ENCODE data around the gene ARHGAP6.

Gene ARHGAP6

DNA sequence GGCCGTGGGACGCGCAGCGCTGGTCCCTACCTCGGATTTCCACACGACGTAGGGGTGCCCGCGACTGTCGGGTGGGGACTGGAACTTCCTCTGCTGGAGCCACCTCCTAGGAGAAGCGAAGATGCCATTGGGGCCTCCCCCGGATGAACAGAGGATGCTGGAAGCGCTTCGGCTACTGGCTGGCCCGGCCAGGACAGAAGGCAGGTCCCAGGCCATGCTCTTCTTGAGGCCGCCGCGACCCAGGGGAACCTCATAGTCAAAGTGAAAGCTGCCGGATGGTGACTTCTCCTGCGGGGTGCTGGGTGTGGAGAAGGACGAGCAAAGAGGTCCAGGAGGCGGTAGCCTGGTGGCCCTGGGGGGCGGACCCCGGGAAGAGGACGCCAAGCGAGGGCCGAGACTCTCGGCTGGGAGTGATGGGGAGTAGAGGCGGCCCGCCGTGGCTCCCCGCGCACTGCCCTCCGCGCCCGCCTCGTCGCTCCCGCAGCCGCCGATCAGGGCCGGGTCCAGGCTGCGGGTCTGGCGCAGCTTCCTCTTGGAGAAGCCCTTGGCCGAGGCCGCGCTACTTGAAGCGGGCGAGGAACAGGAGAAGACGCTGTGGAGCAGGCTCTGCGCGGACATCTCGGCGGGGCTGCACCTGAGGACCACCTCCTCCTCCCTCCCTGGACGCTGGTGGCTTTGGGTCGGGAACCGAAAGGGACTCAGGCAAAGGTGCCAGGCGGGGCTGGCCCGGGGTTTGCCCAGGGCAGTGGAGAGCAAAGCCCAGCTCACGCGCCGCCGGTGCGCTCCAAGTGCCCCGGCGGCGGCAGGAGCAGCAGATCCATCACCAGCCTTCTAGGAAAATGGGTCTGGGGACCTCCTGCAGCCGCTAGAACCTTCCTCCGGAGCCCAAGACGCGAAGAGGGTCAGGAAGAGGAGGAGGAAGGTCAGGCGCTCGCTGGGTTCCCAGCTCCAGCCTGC is 1.2 kb downstream of the ARHGAP6 start:
- peak; percentile 33 for DNase-seq (ENCODE audit: low spot score)
- TF ChIP-seq, protein P1, sequence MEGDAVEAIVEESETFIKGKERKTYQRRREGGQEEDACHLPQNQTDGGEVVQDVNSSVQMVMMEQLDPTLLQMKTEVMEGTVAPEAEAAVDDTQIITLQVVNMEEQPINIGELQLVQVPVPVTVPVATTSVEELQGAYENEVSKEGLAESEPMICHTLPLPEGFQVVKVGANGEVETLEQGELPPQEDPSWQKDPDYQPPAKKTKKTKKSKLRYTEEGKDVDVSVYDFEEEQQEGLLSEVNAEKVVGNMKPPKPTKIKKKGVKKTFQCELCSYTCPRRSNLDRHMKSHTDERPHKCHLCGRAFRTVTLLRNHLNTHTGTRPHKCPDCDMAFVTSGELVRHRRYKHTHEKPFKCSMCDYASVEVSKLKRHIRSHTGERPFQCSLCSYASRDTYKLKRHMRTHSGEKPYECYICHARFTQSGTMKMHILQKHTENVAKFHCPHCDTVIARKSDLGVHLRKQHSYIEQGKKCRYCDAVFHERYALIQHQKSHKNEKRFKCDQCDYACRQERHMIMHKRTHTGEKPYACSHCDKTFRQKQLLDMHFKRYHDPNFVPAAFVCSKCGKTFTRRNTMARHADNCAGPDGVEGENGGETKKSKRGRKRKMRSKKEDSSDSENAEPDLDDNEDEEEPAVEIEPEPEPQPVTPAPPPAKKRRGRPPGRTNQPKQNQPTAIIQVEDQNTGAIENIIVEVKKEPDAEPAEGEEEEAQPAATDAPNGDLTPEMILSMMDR (IDR thresholded peaks at IDR 0.05; ENCODE audit: poor library complexity, severe bottlenecking), result no peak
- H3K36me3 ChIP-seq (ENCODE audit: low read depth), result no peaks in the 10 kb centered on the region
- peak; percentile 40; the same call in 2 of the 3 replicates for ATAC-seq (ENCODE audit: low read depth)
- no peaks in the 10 kb centered on the region for H3K4me1 ChIP-seq (ENCODE audit: insufficient read depth, poor library complexity, severe bottlenecking)
- H3K27me3 ChIP-seq (ENCODE audit: insufficient read depth, poor library complexity, severe bottlenecking), result peaks cover 38% of the 10 kb centered on the region
- H3K27ac ChIP-seq (ENCODE audit: poor library complexity, severe bottlenecking), result no peak overlapping the region
- H3K4me3 ChIP-seq (ENCODE audit: severe bottlenecking), result peak overlapping the region; percentile 27
- no peaks in the 10 kb centered on the region for H3K9me3 ChIP-seq (ENCODE audit: severe bottlenecking)

DNA sequence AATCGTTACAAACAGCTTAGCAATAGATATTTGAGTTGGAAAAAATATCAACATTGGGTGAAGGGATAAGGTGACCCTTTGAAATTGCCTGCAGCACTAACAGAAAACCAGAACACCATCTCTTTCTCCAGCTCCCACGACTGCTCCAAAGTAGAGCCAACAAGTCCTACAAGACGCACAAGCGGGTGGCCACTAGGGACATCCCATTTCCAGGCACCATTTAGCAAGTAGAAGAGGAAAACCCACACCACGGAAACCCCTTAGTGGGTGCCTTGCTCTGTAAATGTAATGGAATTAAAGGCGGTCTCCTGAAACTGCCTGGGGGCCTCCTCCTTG is 1.9 kb downstream of the ARHGAP6 start:
- Histone ChIP-seq H3K36me3 (ENCODE audit: low read depth) (no peaks in the 10 kb centered on the region), H3K4me3 (ENCODE audit: severe bottlenecking) (no peak overlapping the region), H3K27me3 (ENCODE audit: insufficient read depth, poor library complexity, severe bottlenecking) (peaks cover 38% of the 10 kb centered on the region), H3K27ac (ENCODE audit: poor library complexity, severe bottlenecking) (no peak overlapping the region), H3K4me1 (ENCODE audit: insufficient read depth, poor library complexity, severe bottlenecking) (no peaks in the 10 kb centered on the region), H3K9me3 (ENCODE audit: severe bottlenecking) (no peaks in the 10 kb centered on the region)
- no peak for ATAC-seq (ENCODE audit: low read depth)
- no peak for DNase-seq (ENCODE audit: low spot score)
- TF ChIP-seq, protein P1 (IDR thresholded peaks at IDR 0.05; ENCODE audit: poor library complexity, severe bottlenecking), result no peak

DNA sequence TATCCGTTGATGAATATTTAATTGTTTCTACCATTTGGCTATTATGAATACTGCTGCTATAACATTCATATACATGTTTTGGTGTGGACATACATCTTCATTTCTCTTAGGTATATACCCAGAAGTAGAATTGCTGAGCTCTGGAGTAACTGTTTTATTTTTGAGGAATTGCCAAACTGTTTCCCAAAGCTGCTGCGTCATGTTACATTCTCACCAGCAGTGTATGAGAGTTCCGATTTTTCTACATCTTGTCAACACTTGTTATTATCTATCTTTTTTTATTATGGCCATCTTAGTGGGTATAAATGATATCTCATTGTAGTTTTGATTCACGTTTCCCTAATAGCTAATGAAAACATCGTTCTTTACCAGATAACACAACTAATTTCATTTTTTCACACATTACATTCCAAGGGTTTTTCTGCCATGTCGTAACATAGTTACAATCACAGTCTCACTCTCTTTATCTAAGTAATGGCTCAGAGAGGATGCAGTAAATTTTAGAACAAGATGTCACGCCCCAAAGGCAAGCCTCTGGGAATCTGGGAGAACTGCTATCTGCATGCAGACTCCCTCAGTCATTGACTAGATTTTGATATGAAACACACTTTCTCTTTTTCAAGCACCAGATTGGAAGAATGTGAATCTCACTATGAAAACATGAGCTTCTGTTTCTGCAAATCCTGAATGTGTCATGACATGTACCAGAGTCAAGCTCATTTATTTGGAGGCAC is 10.3 kb downstream of the ARHGAP6 start:
- Histone ChIP-seq H3K27me3 (ENCODE audit: insufficient read depth, poor library complexity, severe bottlenecking) (no peaks in the 10 kb centered on the region), H3K9me3 (ENCODE audit: severe bottlenecking) (no peaks in the 10 kb centered on the region), H3K4me3 (ENCODE audit: severe bottlenecking) (no peak overlapping the region), H3K27ac (ENCODE audit: poor library complexity, severe bottlenecking) (no peak overlapping the region), H3K4me1 (ENCODE audit: insufficient read depth, poor library complexity, severe bottlenecking) (no peaks in the 10 kb centered on the region), H3K36me3 (ENCODE audit: low read depth) (no peaks in the 10 kb centered on the region)
- TF ChIP-seq, protein P1 (IDR thresholded peaks at IDR 0.05; ENCODE audit: poor library complexity, severe bottlenecking), result no peak
- DNase-seq (ENCODE audit: low spot score), result no peak
- ATAC-seq (ENCODE audit: low read depth), result no peak

DNA sequence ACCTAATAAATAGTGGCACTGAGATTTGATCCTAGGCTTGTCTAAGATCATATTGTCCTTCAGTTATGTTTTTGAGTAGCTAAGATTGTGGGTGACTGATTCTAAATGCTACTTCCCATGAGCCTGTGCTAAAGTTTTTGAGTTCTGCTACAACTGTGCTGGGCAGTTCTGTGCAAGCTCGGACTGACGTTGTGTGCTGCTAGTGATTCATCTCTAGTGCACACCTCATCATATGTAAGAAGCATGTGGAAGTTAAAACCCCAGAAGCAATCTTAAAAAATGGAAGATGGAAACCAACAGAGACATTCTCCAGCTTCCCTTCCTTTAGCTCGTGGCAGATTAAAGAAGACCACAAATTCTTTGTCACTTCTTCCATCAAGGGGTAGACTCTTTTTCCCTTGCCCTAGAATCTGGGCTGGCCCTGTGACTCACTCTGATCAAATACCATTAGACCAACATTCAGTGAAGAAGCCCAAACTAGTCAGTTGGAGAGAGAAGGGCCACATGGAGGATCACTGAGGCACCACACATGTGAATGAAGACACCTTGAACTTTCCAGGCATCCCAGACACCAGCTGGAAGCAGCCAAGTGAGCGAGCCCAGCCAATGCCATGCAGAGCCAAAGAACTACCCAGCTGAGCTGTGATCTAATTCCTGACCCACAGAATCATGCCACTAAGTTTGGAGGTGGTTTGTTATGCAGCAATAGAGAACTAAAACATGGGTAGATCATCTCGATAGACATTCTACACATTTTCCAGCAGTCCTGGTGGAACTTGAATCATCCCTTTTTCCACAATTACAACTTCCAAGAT is 16.8 kb downstream of the ARHGAP6 start:
- Histone ChIP-seq H3K4me3 (ENCODE audit: severe bottlenecking) (no peak overlapping the region), H3K4me1 (ENCODE audit: insufficient read depth, poor library complexity, severe bottlenecking) (no peaks in the 10 kb centered on the region), H3K27ac (ENCODE audit: poor library complexity, severe bottlenecking) (no peak overlapping the region), H3K9me3 (ENCODE audit: severe bottlenecking) (no peaks in the 10 kb centered on the region), H3K27me3 (ENCODE audit: insufficient read depth, poor library complexity, severe bottlenecking) (no peaks in the 10 kb centered on the region), H3K36me3 (ENCODE audit: low read depth) (no peaks in the 10 kb centered on the region)
- DNase-seq (ENCODE audit: low spot score), result no peak
- TF ChIP-seq, protein P1 (IDR thresholded peaks at IDR 0.05; ENCODE audit: poor library complexity, severe bottlenecking), result no peak
- ATAC-seq (ENCODE audit: low read depth), result peak; percentile 44; the same call in 1 of the 3 replicates
